WTC11 (cell line): Measurements from ENCODE around the gene F8A3.
"Not testable (repeated sequence)": the region's sequence is repeated elsewhere in the genome, so short reads cannot be mapped to it uniquely, and the experiment has no call there.

Experiments used
- CREM ChIP-seq: sonication (generic); formaldehyde crosslinking; IDR thresholded peaks from 2 replicates; pipeline ENCODE4 v1.8.1; 2022; ENCODE audit warnings: mild to moderate bottlenecking, missing genetic modification reagents, moderate library complexity
- ESRRA ChIP-seq: sonication (generic); formaldehyde crosslinking; IDR thresholded peaks from 2 replicates; pipeline ENCODE4 v1.8.1; 2022; ENCODE audit warnings: mild to moderate bottlenecking, missing genetic modification reagents, borderline replicate concordance
- FOXJ3 ChIP-seq: sonication (generic); formaldehyde crosslinking; IDR thresholded peaks from 2 replicates; pipeline ENCODE4 v1.9.0; 2021; ENCODE audit warnings: missing genetic modification reagents, mild to moderate bottlenecking, borderline replicate concordance
- FOXK1 ChIP-seq: sonication (generic); formaldehyde crosslinking; IDR thresholded peaks from 2 replicates; pipeline ENCODE4 v1.8.0; 2022; ENCODE audit warnings: mild to moderate bottlenecking, moderate library complexity, missing genetic modification reagents
- FOXP4 ChIP-seq: sonication (generic); formaldehyde crosslinking; IDR thresholded peaks from 2 replicates; pipeline ENCODE4 v1.8.0; 2022; ENCODE audit warnings: mild to moderate bottlenecking, missing genetic modification reagents
- JUN ChIP-seq: sonication (generic); formaldehyde crosslinking; IDR thresholded peaks from 2 replicates; pipeline ENCODE4 v1.8.0; 2023; ENCODE audit warnings: mild to moderate bottlenecking, missing genetic modification reagents
- PRRX2 ChIP-seq: fragments of 250-450 bp; sonication (Bioruptor Pico); IDR thresholded peaks from 2 replicates; pipeline ENCODE4 v1.8.0; 2021; ENCODE audit warnings: mild to moderate bottlenecking
- ZNF512 ChIP-seq: sonication (generic); formaldehyde crosslinking; IDR thresholded peaks from 2 replicates; pipeline ENCODE4 v1.8.1; 2022; ENCODE audit warnings: missing genetic modification reagents, borderline replicate concordance
- TF ChIP-seq, protein P1 (sequence below): fragments of 200-600 bp; IDR thresholded peaks from 2 replicates; pipeline ENCODE4 v1.8.0; 2022; ENCODE audit warnings: antibody characterized with exemption
- TF ChIP-seq, protein P2 (sequence below): sonication (generic); formaldehyde crosslinking; IDR thresholded peaks from 2 replicates; pipeline ENCODE4 v1.8.1; 2023; ENCODE audit warnings: mild to moderate bottlenecking, moderate library complexity, missing genetic modification reagents
- TF ChIP-seq, protein P3 (sequence below): sonication (generic); formaldehyde crosslinking; IDR thresholded peaks from 2 replicates; pipeline ENCODE4 v1.8.0; 2023; ENCODE audit warnings: missing genetic modification reagents, mild to moderate bottlenecking, borderline replicate concordance
- TF ChIP-seq, protein P4 (sequence below): sonication (generic); formaldehyde crosslinking; IDR thresholded peaks from 2 replicates; pipeline ENCODE4 v1.8.0; 2022; ENCODE audit warnings: mild to moderate bottlenecking, missing genetic modification reagents
- TF ChIP-seq, protein P5 (sequence below): fragments of 250-450 bp; sonication (Bioruptor Pico); IDR thresholded peaks from 2 replicates; pipeline ENCODE4 v2.1.2; 2022; ENCODE audit warnings: mild to moderate bottlenecking, moderate library complexity
- TF ChIP-seq, protein P6 (sequence below): sonication (generic); formaldehyde crosslinking; IDR thresholded peaks from 2 replicates; pipeline ENCODE4 v1.8.1; 2023; ENCODE audit warnings: mild to moderate bottlenecking, missing genetic modification reagents

GRCh38 chrX:155466269-155466938 lies 8.0 kb upstream of the F8A3 start:
- not testable (repeated sequence) for TF ChIP-seq JUN; ZNF512 (CRISPR knock-in tag); FOXJ3; FOXK1 (CRISPR knock-in tag); PRRX2 (CRISPR knock-in tag); FOXP4; ESRRA; CREM
- TF ChIP-seq, protein P1, sequence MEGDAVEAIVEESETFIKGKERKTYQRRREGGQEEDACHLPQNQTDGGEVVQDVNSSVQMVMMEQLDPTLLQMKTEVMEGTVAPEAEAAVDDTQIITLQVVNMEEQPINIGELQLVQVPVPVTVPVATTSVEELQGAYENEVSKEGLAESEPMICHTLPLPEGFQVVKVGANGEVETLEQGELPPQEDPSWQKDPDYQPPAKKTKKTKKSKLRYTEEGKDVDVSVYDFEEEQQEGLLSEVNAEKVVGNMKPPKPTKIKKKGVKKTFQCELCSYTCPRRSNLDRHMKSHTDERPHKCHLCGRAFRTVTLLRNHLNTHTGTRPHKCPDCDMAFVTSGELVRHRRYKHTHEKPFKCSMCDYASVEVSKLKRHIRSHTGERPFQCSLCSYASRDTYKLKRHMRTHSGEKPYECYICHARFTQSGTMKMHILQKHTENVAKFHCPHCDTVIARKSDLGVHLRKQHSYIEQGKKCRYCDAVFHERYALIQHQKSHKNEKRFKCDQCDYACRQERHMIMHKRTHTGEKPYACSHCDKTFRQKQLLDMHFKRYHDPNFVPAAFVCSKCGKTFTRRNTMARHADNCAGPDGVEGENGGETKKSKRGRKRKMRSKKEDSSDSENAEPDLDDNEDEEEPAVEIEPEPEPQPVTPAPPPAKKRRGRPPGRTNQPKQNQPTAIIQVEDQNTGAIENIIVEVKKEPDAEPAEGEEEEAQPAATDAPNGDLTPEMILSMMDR = not testable (repeated sequence)
- TF ChIP-seq, protein P2, sequence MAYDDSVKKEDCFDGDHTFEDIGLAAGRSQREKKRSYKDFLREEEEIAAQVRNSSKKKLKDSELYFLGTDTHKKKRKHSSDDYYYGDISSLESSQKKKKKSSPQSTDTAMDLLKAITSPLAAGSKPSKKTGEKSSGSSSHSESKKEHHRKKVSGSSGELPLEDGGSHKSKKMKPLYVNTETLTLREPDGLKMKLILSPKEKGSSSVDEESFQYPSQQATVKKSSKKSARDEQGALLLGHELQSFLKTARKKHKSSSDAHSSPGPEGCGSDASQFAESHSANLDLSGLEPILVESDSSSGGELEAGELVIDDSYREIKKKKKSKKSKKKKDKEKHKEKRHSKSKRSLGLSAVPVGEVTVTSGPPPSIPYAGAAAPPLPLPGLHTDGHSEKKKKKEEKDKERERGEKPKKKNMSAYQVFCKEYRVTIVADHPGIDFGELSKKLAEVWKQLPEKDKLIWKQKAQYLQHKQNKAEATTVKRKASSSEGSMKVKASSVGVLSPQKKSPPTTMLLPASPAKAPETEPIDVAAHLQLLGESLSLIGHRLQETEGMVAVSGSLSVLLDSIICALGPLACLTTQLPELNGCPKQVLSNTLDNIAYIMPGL (CRISPR knock-in tag) = not testable (repeated sequence)
- TF ChIP-seq, protein P3, sequence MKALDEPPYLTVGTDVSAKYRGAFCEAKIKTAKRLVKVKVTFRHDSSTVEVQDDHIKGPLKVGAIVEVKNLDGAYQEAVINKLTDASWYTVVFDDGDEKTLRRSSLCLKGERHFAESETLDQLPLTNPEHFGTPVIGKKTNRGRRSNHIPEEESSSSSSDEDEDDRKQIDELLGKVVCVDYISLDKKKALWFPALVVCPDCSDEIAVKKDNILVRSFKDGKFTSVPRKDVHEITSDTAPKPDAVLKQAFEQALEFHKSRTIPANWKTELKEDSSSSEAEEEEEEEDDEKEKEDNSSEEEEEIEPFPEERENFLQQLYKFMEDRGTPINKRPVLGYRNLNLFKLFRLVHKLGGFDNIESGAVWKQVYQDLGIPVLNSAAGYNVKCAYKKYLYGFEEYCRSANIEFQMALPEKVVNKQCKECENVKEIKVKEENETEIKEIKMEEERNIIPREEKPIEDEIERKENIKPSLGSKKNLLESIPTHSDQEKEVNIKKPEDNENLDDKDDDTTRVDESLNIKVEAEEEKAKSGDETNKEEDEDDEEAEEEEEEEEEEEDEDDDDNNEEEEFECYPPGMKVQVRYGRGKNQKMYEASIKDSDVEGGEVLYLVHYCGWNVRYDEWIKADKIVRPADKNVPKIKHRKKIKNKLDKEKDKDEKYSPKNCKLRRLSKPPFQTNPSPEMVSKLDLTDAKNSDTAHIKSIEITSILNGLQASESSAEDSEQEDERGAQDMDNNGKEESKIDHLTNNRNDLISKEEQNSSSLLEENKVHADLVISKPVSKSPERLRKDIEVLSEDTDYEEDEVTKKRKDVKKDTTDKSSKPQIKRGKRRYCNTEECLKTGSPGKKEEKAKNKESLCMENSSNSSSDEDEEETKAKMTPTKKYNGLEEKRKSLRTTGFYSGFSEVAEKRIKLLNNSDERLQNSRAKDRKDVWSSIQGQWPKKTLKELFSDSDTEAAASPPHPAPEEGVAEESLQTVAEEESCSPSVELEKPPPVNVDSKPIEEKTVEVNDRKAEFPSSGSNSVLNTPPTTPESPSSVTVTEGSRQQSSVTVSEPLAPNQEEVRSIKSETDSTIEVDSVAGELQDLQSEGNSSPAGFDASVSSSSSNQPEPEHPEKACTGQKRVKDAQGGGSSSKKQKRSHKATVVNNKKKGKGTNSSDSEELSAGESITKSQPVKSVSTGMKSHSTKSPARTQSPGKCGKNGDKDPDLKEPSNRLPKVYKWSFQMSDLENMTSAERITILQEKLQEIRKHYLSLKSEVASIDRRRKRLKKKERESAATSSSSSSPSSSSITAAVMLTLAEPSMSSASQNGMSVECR (CRISPR knock-in tag) = not testable (repeated sequence)
- TF ChIP-seq, protein P4, sequence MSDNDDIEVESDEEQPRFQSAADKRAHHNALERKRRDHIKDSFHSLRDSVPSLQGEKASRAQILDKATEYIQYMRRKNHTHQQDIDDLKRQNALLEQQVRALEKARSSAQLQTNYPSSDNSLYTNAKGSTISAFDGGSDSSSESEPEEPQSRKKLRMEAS = not testable (repeated sequence)
- TF ChIP-seq, protein P5, sequence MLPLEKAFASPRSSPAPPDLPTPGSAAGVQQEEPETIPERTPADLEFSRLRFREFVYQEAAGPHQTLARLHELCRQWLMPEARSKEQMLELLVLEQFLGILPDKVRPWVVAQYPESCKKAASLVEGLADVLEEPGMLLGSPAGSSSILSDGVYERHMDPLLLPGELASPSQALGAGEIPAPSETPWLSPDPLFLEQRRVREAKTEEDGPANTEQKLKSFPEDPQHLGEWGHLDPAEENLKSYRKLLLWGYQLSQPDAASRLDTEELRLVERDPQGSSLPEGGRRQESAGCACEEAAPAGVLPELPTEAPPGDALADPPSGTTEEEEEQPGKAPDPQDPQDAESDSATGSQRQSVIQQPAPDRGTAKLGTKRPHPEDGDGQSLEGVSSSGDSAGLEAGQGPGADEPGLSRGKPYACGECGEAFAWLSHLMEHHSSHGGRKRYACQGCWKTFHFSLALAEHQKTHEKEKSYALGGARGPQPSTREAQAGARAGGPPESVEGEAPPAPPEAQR (CRISPR knock-in tag) = not testable (repeated sequence)
- TF ChIP-seq, protein P6, sequence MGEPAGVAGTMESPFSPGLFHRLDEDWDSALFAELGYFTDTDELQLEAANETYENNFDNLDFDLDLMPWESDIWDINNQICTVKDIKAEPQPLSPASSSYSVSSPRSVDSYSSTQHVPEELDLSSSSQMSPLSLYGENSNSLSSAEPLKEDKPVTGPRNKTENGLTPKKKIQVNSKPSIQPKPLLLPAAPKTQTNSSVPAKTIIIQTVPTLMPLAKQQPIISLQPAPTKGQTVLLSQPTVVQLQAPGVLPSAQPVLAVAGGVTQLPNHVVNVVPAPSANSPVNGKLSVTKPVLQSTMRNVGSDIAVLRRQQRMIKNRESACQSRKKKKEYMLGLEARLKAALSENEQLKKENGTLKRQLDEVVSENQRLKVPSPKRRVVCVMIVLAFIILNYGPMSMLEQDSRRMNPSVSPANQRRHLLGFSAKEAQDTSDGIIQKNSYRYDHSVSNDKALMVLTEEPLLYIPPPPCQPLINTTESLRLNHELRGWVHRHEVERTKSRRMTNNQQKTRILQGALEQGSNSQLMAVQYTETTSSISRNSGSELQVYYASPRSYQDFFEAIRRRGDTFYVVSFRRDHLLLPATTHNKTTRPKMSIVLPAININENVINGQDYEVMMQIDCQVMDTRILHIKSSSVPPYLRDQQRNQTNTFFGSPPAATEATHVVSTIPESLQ (CRISPR knock-in tag) = not testable (repeated sequence)
